Activated CD8-positive, alpha-beta memory T cell treated with anti-CD3 and anti-CD28 coated beads, Interleukin-2, amount 50 U/mL, for 1 hour (primary cell): ENCODE results near the gene MC1R.
"Not testable (repeated sequence)": the region's sequence is repeated elsewhere in the genome, so short reads cannot be mapped to it uniquely, and the experiment has no call there.

ENCODE experiments used
- DNase-seq: peaks from one replicate; pipeline ENCODE4 v3.0.0-alpha.2; 2020; ENCODE audit errors: extremely low read depth

Gene MC1R

DNA sequence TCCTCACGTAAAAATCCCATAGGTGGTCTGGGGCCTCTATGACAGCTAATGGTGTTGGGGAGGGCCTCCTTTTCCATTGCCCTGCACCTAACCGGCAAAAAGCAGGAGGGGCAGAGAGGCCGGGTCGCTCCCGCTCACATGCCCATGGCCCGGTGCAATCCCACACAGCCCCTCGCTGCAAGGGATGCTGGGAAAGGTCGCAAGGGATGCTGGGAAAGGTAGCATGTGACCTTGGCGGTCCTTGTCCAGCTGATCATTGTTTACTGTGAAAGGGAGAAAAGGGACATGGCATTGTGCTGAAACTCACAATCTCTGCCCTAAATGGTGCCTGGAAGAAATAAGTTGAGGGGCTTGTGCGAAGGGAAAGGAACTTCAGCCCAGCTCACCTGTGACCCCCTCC is 39.9 kb downstream of the MC1R start:
- no peak for DNase-seq

DNA sequence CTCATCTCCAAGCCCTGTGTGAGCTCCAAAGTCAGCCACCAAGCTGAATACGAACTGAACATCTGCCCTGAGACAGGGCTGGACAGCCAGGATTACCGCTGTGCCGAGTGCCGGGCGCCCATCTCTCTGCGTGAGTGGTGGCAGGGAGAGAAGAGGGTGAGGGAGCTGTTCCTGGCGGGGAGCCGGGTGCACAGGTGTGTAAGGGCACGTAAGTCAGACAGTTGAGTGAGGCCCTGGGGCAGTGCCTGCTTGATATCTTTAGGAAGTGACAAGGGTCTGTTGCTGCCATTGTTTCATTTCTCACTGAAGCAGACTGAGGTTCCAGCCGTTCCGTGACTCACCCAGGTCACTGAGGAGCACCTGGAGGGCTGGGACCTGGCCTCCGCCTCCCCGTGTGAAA is 42.3 kb downstream of the MC1R start:
- DNase-seq: no peak

- DNase-seq: no peak
These were observed 43.3 kb downstream of the MC1R start for GRCh38 chr16:89961920-89962319.

DNA sequence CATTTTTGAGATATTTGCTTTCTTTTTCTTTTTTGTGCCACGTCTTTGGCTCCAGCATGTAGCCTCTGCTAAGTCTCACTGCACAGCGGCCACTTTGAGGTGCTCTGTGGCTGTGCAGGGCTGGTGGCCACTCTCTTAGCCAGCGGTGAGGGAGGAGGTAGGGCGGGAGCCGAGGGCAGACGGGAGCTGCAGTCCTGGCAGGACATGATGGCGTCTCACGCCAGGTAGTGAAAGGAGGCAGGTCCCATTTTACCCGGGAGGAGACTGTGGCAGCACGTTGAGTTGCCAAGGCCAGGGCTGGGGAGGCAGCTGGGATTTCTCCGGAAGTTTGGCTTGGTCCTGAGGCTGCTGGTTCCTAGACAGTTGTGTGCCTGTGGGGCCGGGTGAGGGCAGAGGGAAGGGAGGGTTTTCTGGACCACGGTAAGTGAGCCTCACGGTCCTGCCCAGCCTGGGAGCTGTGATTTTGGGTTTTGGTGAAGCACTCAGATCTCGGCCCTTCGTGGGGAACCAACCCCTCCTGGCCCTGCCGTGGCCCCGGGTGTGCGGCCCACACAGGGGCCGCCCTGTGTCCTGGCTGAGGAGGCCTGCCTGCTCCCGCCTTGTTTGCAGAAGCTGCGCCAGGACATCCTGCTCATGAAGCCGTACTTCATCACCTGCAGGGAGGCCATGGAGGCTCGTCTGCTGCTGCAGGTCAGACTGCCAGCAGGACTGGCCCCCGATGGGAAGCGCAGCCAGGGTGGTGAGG is 44.3 kb downstream of the MC1R start:
- DNase-seq: no peak

DNA sequence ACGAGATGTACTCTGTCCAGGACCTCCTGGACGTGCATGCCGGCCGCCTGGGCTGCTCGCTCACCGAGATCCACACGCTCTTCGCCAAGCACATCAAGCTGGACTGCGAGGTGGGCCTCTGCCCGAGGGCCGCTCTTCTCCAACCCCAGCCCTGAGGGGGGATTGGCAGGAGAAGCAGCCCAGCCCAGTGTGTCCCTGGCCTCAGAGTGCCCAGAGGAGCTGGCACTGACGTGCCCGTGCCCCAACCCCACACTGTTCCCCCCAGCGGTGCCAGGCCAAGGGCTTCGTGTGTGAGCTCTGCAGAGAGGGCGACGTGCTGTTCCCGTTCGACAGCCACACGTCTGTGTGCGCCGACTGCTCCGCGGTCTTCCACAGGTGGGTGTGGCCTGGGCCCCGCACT is 45.5 kb downstream of the MC1R start:
- no peak for DNase-seq

DNA sequence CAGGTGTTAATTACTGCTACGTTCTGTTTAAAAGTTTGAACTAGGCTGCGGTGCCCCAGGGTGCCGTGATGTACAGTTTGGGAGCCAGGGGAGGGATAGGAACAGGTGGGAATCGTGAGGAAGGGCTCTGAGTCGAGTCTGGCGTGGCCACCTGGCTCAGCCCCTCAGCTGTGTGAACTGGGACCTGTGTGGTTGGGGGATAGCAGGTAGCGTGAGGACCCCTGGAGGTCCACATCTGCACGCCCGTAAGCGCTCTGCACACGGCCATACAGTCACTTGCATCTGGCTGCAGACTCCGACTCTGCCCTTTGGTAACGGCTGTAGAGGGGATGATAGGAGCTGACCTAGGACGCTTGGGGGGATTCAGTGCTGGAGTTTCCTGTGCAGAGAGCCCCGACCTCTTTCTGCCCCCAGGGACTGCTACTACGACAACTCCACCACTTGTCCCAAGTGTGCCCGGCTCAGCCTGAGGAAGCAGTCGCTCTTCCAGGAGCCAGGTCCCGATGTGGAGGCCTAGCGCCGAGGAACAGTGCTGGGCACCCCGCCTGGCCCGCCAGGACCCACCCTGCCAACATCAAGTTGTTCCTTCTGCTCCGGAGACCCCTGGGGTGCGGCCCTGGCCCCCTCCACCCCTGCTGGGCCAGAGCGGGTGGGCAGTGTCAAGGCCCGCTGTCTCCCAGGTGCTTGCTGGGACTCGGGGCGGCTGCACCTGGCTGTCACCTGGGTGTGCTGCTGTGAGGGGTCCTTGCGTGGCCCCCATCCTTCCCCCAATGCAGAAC is 47.0 kb downstream of the MC1R start:
- no peak for DNase-seq

- DNase-seq: no peak
These were observed 48.1 kb downstream of the MC1R start for GRCh38 chr16:89966756-89967155.

DNA sequence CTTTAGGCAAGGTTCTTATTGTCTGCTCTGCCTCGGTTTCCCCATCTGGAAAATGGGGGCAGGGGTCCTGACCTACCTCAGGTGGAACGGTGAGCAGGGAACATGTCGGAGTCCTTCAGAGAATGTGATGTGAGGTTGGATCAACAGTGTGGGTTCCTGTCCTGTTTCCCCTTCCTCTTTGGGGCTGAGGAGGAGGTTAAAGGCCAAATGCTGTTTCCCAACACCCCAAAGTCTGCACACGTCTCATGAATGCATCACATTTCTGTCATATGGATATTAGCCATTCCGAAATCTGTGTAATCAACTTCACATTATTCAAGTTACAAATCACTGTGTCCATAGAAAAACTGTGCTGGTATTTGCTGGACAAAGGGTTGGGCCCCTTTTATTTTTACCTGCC is 48.8 kb downstream of the MC1R start:
- not testable (repeated sequence) for DNase-seq

DNA sequence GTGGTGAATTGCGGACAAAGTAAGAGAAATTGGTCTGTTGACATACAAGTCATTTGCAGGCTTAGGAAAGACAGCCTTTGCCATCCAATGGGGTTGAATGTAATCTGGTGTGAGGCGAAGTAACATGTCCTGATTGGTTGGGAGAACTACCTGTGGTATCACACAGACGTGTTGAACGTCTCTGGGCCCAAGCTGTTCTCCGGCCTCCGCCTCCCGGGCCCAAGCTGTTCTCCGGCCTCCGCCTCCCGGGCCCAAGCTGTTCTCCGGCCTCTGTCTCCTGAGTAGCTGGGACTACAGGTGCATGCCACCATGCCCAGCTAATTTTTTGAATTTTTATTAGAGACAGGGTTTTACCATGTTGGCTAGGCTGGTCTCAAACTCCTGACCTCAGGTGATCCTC is 49.4 kb downstream of the MC1R start:
- DNase-seq: not testable (repeated sequence)

DNA sequence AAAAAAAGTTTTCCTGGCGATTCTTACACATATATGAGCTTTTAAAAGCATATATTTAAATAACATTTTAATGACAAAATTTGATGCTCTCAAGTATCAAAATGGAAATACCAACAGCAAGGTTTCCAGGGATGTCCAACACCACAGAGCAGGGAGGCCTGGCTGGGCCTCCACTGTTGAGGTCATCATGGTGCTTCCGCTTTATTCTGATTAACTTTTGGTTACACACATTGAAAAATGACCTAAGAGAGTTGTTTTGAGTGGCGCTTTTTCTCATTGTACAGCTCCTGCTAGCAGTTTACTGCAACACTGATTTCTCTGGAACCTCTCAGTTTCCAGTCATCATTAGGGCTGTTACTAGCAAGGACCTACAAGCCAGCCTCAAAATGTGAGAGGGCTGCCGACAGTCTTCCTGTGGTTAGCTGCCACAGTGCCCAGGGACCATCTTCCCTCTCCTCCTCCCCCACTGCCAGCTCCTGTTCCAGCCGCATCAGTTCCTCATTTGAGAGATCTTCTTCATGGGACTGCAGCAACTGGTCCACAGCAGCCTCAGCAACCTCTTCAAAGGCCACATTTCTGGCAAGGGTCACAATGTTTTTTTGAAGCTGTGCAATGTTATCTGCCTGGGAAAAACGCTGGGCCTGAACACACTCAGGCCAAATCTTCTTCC is 51.2 kb downstream of the MC1R start:
- DNase-seq: no peak
